Activated CD4-positive, alpha-beta T cell treated with anti-CD3 and anti-CD28 coated beads for 48 hours (primary cell): ENCODE measurements around the gene MYPOP.
A peak's percentile ranks its signal among the peaks of the same experiment; 100 is the strongest.

Experiments
- DNase-seq: peaks from one replicate; pipeline ENCODE4 v3.0.0-alpha.2; 2020

Gene MYPOP, protein sequence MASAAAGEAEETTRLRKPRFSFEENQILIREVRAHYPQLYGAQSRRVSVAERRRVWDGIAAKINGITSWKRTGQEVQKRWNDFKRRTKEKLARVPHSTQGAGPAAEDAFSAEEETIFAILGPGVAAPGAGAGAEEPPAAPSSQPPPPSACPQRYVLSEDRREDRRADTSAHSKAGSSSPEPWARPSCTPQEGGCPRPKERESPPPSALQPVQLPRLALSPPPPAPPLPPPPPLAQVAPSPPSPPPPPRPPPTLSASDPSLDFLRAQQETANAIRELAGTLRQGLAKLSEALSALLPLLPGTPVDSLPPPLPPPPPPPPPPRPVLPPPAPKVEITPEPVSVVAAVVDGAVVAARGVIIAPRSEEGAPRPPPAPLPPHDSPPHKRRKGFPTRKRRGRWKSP

GRCh38 chr19:45901912-45902650, at the start of gene MYPOP:
Gene MYPOP (minus strand): TSS chr19:45902613. CDS start chr19:45901773, 840 bp downstream.
- no peak for DNase-seq

DNA sequence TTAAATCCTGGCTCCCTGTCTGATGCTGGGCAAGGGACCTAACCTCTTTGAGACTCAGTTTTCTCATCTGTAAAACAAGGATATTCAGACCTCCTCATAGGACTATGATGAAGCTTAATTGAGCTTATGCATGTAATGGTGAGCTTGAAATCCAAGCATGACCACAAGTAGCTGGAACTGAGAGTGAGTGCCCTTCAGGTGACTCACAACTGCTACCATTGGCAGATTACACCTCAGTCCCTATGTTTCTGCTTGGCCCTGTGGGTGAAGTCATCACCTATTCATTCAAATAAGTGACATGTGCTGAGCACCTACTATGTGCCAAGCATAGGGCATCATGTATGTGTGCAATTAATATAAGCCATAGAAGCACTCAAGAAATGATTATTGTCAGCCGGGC, 45.5 kb upstream of the MYPOP start:
- DNase-seq = no peak

DNA sequence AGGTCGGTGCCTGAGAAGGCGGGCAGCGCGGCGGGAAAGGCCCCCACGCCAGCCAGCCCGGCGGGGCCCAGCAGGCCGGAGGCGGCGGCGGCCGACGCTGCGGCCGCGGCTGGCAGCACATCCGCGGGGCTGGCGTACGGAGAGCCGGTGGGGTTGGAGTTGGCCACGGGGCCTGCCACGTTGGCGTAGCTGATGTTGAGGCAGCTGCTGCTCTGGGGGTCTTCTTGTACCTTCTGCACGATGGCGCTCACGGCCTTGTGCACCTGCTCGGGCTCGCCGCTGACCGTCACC, 38.0 kb upstream of the MYPOP start:
- DNase-seq = no peak

- no peak for DNase-seq
These were observed 37.5 kb upstream of the MYPOP start for GRCh38 chr19:45939792-45940514.

DNA sequence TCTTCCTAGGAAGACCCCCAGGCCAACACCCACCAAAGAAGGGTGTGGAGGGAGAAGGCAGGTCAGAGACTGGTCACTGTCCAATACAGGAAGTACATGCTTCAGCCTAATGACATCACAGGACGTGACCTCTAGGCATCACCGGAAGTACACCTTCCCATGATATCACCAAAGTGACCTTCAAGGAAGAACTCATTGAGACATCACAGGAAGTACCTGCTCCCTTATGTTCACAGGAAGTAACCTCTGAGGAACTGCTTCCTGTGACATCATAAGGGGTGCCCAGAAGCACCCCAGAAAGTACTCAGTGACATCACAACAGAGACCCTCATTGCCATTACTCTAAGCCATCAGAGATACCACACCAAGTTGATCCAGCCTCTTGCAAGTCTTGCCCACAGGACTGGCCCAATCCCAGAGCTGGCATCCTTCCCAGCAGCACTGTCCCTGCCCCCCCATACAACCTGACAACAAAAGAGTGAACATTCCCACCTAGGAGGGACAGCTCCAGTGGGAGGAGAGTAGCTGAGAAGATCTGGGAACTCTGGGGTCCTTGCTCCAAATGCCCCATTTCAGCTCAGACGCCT, 36.4 kb upstream of the MYPOP start:
- no peak for DNase-seq

GRCh38 chr19:45935267-45935666, 32.9 kb upstream of the MYPOP start:
- no peak for DNase-seq

- DNase-seq = no peak
These were observed 32.3 kb upstream of the MYPOP start for GRCh38 chr19:45934551-45935230.

- DNase-seq = no peak
These were observed 31.3 kb upstream of the MYPOP start for GRCh38 chr19:45933759-45934158.

GRCh38 chr19:45931055-45931454, 28.6 kb upstream of the MYPOP start:
- no peak for DNase-seq

- no peak for DNase-seq
These were observed 26.8 kb upstream of the MYPOP start for GRCh38 chr19:45929247-45929646.

GRCh38 chr19:45927565-45928261, 25.3 kb upstream of the MYPOP start:
- peak; percentile 91 for DNase-seq

DNA sequence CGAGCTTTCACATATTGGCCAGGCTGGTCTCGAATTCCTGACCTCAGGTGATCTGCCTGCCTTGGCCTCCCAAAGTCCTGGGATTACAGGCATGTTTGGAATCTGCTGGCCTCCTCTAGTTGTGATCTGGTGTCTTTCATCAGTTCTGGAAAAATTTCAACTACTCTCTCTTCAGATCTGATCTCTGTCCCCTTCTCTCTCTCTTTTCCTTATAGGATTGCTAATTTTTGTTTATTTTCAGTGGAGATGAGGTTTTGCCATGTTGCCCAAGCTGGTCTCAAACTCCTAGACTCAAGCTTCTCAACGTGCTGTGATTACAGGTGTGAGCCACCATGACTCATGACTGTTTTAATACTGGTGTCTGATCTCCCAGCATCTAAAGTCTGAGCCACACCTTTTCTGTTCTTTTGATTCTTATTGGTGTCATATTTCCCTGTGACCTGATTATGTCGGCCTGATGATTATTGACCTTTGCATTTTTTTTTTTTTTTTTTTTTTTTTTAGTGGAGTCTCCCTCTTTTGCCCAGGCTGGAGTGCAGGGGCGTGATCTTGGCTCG, 22.6 kb upstream of the MYPOP start:
- DNase-seq = no peak

- peak; percentile 19 for DNase-seq
These were observed 19.9 kb upstream of the MYPOP start for GRCh38 chr19:45922281-45922680.

- no peak for DNase-seq
These were observed 18.0 kb upstream of the MYPOP start for GRCh38 chr19:45920458-45920857.

- no peak for DNase-seq
These were observed 17.3 kb upstream of the MYPOP start for GRCh38 chr19:45919678-45920077.

DNA sequence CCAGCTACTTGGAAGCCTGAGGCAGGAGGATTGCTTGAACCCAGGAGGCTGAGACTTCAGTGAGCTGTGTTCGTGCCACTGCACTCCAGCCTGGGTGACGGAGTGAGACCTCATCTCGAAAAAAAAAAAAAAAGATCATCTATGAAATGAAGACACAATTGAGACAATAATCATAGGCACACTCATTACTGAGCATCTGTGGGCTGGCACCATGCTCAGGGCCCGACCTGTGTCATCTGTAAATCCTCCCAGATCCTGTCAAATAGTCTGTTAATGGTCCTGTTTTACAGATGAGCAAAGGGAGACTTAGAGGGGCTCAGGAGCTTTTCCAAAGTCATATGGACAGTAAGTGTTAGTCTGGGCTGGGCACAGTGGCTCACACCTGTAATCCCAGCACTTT, 16.3 kb upstream of the MYPOP start:
- DNase-seq = no peak

GRCh38 chr19:45917421-45918091, 15.1 kb upstream of the MYPOP start:
- no peak for DNase-seq

DNA sequence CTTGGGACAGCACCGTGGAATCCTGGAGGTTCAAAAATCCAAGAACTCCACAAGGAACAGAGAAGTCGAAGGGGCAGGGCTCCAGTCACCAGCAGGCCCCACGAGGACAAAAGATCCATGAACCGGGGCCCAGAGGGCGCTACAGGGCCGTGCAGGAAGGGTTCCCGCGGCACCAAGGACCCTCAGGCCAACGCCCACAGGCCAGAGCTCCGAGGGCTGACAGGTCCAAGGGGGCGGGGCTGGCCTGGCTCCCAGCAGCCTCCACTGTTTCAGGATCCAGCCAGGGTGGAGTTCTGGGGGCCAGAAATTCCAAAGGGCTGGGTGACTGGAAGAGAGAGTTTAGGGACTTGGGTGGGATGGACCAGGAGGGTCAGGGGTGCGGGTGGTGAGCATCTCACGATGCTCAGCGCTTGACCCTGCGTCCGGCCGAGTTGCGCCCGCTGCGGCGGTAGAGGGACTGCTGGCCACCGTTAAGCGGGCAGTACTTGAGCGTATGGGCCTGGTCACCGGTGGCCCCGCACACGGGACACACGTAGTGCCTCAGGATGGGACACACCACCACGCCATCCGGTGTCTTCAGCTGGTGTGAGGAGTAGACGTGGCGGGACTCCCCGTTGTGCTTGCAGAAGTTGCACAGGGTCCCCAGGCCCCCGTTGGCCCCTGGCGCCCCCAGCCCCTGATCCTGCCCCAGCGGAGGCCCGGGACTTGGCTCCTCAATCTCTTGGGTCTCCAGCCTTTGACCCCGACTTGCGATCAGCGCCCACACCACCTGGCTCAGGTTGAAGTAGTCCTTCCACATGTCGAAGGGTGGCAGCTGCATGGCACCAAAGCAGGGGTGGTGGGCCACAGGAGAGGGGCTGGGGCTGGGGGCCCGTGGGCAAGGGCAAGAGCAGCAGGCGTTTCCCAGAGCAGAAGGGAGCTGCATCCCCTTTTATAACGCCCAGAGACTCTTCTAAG, 11.7 kb upstream of the MYPOP start, which contains the start of gene NANOS2:
TSS of gene NANOS2 (minus strand) at position 905 of the 957 bp plus-strand sequence. CDS start at position 820, 85 bp downstream.
- DNase-seq = peak; percentile 10

DNA sequence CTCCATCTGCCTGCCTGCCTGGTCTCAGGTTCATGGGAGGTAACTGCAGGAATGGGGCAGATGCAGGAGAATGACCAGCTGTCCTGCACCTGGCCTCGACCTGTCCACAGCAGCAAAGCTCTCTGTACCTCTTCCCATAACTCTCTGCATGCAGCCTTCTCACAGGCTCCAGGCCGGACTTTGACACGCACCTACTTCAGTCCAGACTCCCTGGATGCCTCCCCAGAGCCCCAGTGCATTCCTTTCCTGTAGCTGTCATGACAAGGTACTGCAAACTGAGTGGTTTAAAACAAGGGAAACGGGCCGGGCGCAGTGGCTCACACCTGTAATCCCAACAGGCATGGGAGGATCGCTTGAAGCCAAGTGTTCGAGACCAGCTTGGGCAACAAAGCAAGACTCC, 8.9 kb upstream of the MYPOP start:
- no peak for DNase-seq

GRCh38 chr19:45908956-45909355, 6.5 kb upstream of the MYPOP start:
- no peak for DNase-seq
